Left ventricle myocardium superior (tissue), 1 donor: Measurements from ENCODE around the gene LST1. TPM values are rescaled to one million over a fixed set of nuclear protein-coding genes. Genes with fewer than 3 reads are reported as not detected.
"Not testable (repeated sequence)": the region's sequence is repeated elsewhere in the genome, so short reads cannot be mapped to it uniquely, and the experiment has no call there.

ENCODE experiments used
- ATAC-seq: fragments of 200-7000 bp; cut with Tn5 transposase; one replicate; pipeline ENCODE4 v1.9.1; 2020; ENCODE audit warnings: mild to moderate bottlenecking, moderate library complexity
- DNase-seq: peaks from one replicate; pipeline ENCODE4 v3.0.0-alpha.2; 2020
- intact Hi-C: fragments of 100-400 bp; cut with micrococcal nuclease; formaldehyde crosslinking; loops from one replicate; pipeline ENCODE4 v1.11.0; 2022
- long read RNA-seq: library from polyadenylated mRNA; unstranded; transcript quantifications from one replicate; pipeline ENCODE4 v2.0.0, GENCODE V29; 2021
- total RNA-seq: library from RNA; stranded (reverse); fragmentation: NEBNext Ultra II Directional; extraction: Animal tissue kit (Norgen Biotek cat#: 25700); gene quantifications from one replicate; pipeline ENCODE4 v1.2.1, GENCODE V29; 2021
- donor health status: DM: no; HTN: yes; CAD: no; lungs with severe emphysema.

The LST1 gene
- total RNA-seq = 6.9 TPM
- long read RNA-seq, partial matches to known transcripts = 0 of 4 reads
- long read RNA-seq, other reads (novel, unspliced or antisense) = 2 of 4 reads

GRCh38 chr6:31586008-31586407 is at the start of gene LST1:
Gene LST1 (plus strand): TSS chr6:31586277. CDS start chr6:31587300, 1,023 bp downstream.
- DNase-seq (no peak), ATAC-seq (peak; percentile 53)
- intact Hi-C loops = no loop called here

DNA sequence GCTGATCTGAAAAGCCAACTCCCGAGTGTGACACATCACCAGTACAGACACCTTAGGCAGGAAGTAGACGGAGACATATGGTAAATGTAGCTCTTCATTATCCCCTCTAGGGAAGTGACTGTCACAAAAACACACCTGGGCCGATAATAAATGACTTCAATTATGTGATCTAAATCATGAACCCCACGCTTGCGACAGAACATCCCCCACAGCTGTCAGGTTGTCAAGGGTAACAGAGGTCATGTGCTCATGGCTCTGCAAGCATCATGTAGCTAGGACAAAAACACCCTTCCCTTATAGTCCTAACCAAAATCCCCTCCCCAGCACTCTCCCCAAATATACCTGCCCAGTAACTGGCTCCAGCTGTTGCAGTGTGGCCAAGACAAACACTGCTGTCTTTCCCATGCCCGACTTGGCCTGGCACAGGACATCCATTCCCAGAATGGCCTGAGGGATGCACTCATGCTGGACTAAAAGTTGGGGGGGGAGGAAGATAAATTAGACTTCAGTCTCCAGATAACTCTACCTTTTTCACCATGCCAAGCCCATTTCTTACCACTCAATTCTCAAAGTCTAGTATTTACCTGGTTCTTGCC is 47.2 kb upstream of the LST1 start:
- no peak for DNase-seq
- intact Hi-C loops = no loop called here
- no peak for ATAC-seq

DNA sequence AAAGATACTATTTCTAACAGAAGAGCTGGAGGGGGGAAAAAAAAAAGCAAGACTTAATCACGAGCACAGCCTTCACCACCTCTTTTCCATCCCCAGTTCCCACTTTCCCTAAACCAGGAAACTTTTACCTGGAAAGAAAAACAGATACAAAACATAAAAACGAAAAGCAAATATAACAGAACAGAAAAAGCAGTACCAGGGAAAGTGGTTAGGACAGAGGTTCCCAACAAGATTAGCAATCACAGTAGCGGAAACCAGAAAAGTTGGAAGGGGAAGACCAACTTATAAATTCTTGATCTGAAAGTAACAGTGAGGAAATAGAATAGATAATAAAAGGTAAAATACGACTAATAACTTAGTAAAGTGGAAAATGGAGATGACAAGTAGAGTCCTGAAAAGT is 45.4 kb upstream of the LST1 start:
- intact Hi-C loops = no loop called here
- DNase-seq = no peak
- no peak for ATAC-seq

- DNase-seq = no peak
- peak; percentile 22 for ATAC-seq
- intact Hi-C loops = no loop called here
Measured at GRCh38 chr6:31541059-31541657, 44.9 kb upstream of the LST1 start.

DNA sequence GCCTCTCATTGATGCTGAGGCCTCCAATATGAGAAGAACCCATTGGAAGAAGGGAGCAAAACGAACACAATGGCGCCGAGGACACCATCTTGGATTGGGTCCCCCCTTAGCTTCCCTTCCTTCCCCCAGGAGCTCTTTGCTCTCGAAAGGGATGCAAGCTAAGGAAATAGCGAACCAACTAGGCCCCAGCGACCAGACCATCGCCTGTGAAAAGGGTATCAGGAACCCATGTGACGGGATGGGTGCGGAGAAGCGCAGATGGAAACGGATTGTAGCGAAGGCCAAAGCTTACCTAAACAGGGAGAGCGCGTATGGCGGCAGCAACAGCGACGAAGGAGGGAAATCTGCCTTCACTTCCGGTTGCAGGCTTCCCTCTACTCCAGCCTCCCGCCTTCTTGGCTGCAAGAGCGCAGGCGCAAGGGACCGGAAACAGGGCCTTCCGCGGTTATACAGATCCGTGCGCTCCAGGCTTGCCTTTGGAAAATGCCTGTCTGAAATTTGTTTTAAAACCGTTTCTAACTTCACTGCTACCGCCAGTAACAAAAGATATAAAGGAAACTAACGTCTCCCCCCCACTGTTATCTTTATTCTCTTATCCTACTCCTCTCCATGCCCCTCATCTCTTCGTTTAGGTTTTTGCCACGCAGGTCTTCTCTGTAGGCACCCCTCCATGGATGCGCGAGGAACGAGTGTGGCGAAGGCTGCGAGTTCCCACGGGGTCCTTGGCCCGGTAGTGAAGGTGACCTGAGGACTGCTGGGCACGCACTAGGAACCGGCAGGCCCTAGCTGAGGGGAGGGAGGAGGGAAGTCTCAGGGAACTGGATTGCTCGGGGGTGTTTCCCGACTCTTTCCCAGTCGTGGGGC is 44.2 kb upstream of the LST1 start, which contains the start of gene DDX39B:
TSS of gene DDX39B (minus strand) at position 346 of the 864 bp plus-strand sequence. CDS start 1,471 bp downstream, outside the sequence.
- intact Hi-C loops = no loop called here
- DNase-seq = peak; percentile 96
- peak; percentile 94 for ATAC-seq

GRCh38 chr6:31543639-31544038 is 42.4 kb upstream of the LST1 start:
- DNase-seq (no peak), ATAC-seq (no peak)
- intact Hi-C loops = no loop called here

DNA sequence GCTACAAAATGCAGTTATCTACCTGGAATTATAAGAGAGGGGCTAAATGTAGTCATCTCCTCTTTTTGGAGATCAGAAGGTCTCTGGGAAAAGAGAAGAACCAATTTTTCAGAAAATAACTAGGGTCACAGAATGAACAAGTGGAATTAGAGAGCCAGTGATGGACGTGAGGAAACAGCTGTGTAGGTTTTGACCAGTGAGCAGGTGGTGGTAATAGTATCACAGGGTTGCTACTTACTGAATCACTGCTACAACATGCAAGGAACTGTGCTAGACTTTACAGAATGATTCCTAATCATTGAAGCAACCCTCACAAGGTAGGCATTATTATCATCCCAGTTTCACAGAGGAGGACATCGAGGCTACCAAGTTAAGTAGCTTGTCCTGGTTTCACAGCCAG is 41.4 kb upstream of the LST1 start:
- DNase-seq (no peak), ATAC-seq (no peak)
- intact Hi-C loops = no loop called here

- no peak for DNase-seq
- no peak for ATAC-seq
- intact Hi-C loops = no loop called here
Measured at GRCh38 chr6:31545291-31545690, 40.8 kb upstream of the LST1 start.

DNA sequence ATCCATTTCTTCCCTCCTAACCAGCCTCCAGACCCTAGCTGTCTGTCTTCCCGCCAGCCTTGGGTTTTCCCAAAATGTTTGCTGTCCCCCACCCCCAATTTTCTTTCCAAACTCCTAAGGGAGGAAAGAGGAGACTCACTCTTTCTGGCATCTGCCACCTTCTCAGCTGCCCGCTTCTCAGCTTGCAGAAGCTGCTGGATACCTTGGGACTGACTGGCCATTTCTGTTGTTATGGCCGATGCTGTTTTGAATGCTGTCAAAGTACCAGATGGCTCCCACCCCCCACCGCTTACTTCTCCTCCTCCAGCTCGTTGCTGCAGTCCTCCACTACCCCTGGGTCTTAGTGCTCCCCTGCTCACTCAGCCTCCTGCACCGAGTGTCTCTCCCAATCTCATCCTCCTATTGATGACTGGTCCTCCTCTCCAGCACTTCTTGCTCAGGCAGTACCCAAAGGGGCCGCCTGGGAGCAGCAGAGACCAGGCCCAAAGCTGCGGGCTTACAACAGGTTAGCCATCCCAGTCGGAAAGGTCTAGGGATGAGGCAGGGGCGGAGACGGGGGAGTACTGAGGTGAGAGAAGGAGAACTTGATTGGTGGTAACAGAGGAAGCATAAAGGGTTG is 39.6 kb upstream of the LST1 start, which contains the start of gene ATP6V1G2:
TSS of gene ATP6V1G2 (minus strand) at position 270 of the 619 bp plus-strand sequence. CDS start at position 221, 49 bp downstream.
- peak; percentile 91 for DNase-seq
- intact Hi-C loops = loop anchor here (2.0 kb wide), 1 partner anchor 52 kb away; no protein-coding TSS in a partner anchor
- peak; percentile 79 for ATAC-seq

GRCh38 chr6:31546958-31547726 is 38.9 kb upstream of the LST1 start, which contains the start of gene NFKBIL1:
Gene NFKBIL1 (plus strand): TSS chr6:31547608. CDS start chr6:31547695, 87 bp downstream.
- intact Hi-C loops = loop anchor here (2.0 kb wide), 1 partner anchor 52 kb away; no protein-coding TSS in a partner anchor

DNA sequence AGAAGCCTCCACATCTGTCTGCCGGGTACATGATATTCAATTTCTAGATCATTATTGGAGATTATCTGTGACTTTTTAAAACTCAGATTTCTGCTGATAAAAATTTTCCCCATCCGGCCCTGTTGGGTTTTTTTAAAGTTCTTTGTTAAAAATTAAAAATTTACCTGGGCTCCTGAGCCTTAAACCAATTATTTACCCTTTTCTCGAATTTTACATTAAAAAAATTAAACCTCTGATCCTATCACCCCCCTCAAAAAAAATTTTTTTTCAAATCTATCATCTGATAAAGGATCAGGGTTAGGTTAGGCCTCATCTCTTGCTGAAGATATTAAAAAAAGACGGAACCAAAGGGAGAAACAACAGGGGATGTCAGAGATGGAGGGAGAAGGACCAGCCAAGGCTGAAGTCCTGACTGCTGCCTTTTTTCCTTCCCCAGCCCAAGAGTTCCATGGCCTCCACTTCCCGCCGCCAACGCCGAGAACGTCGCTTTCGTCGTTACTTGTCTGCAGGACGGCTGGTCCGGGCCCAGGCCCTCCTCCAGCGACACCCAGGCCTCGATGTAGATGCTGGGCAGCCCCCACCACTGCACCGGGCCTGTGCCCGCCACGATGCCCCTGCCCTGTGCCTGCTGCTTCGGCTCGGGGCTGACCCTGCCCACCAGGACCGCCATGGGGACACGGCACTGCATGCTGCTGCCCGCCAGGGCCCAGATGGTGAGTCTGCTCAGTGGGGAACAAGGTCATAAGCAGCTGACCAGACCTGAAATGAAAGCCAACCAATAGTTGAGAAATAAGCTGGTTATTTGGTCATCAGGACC is 38.1 kb upstream of the LST1 start:
- no peak for ATAC-seq

More at GRCh38 chr6:31546958-31547726, 38.9 kb upstream of the LST1 start, which contains the start of gene NFKBIL1:
- ATAC-seq (peak; percentile 97), DNase-seq (peak; percentile 95)

DNA sequence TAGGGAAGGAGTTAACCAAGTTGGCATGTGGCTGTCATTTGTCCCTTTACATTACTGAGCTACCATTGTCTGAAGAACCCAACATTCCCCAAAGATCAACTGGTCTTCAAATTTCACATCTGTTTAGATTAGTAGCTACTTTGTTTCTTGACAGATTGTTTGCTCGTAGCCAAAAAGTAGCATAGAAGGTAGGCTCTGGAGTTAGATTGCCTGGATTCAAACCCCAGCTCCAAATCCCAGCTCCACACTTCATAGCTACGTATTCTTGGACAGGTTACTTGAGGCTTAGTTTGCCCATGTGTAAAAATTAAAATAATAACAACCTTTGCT is 37.6 kb upstream of the LST1 start:
- no peak for ATAC-seq
- intact Hi-C loops = no loop called here
- DNase-seq = no peak

More for the DNA sequence above, 38.1 kb upstream of the LST1 start:
- DNase-seq = no peak
- intact Hi-C loops = loop anchor here (2.0 kb wide), 1 partner anchor 51 kb away; no protein-coding TSS in a partner anchor

DNA sequence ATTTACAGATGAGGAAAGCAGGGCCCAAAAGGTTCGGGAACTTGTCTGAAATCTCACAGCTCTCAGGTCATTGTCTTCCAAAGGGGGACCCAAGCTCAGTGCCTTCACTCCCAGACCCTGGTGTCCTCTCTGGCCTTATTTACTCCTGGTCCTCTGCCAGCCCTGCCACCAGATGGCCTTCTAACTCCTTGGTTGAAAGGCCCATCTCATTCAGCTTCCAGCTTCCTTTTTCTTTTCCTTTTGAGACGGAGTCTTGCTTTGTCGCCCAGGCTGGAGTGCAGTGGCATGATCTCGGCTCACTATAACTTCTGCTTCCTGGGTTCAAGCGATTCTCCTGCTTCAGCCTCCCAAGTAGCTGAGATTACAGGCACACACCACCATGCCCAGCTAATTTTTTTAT is 34.7 kb upstream of the LST1 start:
- intact Hi-C loops, ATAC-seq: not testable (repeated sequence)
- DNase-seq = peak; percentile 62

GRCh38 chr6:31556307-31556706 is 29.8 kb upstream of the LST1 start:
- DNase-seq = no peak
- no peak for ATAC-seq
- intact Hi-C loops = no loop called here

GRCh38 chr6:31557443-31558317 is 28.4 kb upstream of the LST1 start:
- intact Hi-C loops = no loop called here
- DNase-seq (no peak), ATAC-seq (no peak)

- intact Hi-C loops = no loop called here
- no peak for ATAC-seq
- DNase-seq = no peak
Measured at GRCh38 chr6:31558318-31558625, 27.8 kb upstream of the LST1 start.
